22Rv1 (cell line): ENCODE measurements around the gene CREG1.

Experiments used
- CTCF ChIP-seq: fragments of 450-650 bp; IDR thresholded peaks from 2 replicates; pipeline ENCODE4 v1.5.1; 2017; ENCODE audit warnings: mild to moderate bottlenecking
- ZFX ChIP-seq: fragments of 450-650 bp; IDR thresholded peaks from 2 replicates; pipeline ENCODE4 v1.6.1; 2017; ENCODE audit warnings: antibody characterized with exemption, borderline replicate concordance

DNA sequence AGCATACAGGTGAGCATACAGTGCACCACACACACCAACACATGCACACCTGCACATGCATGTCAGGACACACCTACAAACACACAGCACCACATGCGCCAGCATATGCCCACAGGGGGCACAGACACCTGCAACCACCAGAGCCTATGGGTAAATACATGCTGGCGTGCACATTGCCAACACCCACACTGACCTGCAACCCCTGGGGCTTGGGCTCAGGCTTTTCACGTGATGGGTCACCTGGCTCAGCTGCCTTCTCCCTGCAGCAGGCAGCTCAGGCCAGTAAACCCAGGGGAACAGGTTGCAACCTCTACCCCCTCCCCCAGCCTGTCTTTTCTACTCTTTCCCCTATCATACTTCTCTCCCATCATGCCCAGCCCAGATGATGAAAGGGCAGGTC, 43.3 kb downstream of the CREG1 start:
- TF ChIP-seq CTCF (no peak), ZFX (no peak)
